Fibroblast of upper back skin (primary cell): ENCODE measurements around the gene BOD1.

Experiments used
- DNase-seq: peaks from one replicate; pipeline ENCODE4 v3.0.0-alpha.2; 2013

The BOD1 gene

GRCh38 chr5:173575985-173576384 is 40.5 kb downstream of the BOD1 start:
- no peak for DNase-seq

GRCh38 chr5:173574983-173575382 is 41.5 kb downstream of the BOD1 start:
- no peak for DNase-seq

- peak; percentile 56 for DNase-seq
Observed at GRCh38 chr5:173573126-173573960, 43.1 kb downstream of the BOD1 start.

GRCh38 chr5:173572431-173573125 is 43.9 kb downstream of the BOD1 start:
- no peak for DNase-seq

GRCh38 chr5:173570321-173571090 is 45.9 kb downstream of the BOD1 start:
- DNase-seq, result no peak

GRCh38 chr5:173568703-173569102 is 47.7 kb downstream of the BOD1 start:
- no peak for DNase-seq

GRCh38 chr5:173568128-173568527 is 48.3 kb downstream of the BOD1 start:
- DNase-seq, result no peak

- peak; percentile 8 for DNase-seq
Observed at GRCh38 chr5:173567548-173567947, 48.9 kb downstream of the BOD1 start.

- DNase-seq, result no peak
Observed at GRCh38 chr5:173565491-173566072, 50.9 kb downstream of the BOD1 start.

GRCh38 chr5:173564106-173564505 is 52.3 kb downstream of the BOD1 start:
- no peak for DNase-seq

GRCh38 chr5:173563246-173563645 is 53.2 kb downstream of the BOD1 start:
- DNase-seq, result no peak

GRCh38 chr5:173562451-173562850 is 54.0 kb downstream of the BOD1 start:
- no peak for DNase-seq
